Activated T-cell treated with anti-CD3 and anti-CD28 coated beads, Interleukin-2, amount 50 U/mL, for 1 hour (primary cell): ENCODE results near the gene RAD54L.
"Not testable (repeated sequence)": the region's sequence is repeated elsewhere in the genome, so short reads cannot be mapped to it uniquely, and the experiment has no call there.

Source experiments
- DNase-seq: peaks from one replicate; pipeline ENCODE4 v3.0.0-alpha.2; 2020

The RAD54L gene

DNA sequence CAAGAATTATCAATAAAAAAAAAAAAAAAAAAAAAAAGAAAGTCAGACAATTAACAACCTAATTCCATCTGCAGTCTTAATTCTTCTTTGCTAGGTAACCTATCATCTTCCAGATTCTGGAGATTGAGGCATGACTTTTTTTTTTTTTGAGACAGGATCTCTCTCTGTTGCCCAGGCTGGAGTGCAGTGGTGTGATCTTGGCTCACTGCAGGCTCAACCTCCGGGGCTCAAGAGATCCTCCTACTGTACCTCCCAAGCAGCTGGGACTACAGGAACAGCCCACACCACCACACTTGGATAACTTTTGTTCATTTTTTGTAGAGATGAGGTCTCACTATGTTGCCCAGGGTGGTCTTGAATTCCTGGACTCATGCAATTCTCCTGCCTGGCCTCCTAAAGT lies 4.6 kb upstream of the RAD54L start:
- no peak for DNase-seq

DNA sequence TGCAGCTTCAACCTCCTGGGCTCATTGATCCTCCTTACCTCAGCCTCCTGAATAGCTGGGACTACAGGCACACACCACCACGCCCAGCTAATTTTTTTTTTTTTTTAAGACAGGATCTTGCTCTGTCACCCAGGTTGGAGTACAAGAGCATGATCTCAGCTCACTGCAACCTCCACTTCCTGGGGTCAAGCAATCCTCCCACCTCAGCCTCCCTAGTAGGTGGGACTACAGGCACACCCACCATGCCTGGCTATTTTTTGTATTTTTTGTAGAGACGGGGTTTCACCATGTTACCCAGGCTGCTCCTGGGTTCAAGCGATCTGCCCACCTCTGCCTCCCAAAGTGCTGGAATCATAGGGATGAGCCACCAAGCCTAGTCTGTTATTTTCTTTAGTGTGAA lies 3.7 kb upstream of the RAD54L start:
- not testable (repeated sequence) for DNase-seq

DNA sequence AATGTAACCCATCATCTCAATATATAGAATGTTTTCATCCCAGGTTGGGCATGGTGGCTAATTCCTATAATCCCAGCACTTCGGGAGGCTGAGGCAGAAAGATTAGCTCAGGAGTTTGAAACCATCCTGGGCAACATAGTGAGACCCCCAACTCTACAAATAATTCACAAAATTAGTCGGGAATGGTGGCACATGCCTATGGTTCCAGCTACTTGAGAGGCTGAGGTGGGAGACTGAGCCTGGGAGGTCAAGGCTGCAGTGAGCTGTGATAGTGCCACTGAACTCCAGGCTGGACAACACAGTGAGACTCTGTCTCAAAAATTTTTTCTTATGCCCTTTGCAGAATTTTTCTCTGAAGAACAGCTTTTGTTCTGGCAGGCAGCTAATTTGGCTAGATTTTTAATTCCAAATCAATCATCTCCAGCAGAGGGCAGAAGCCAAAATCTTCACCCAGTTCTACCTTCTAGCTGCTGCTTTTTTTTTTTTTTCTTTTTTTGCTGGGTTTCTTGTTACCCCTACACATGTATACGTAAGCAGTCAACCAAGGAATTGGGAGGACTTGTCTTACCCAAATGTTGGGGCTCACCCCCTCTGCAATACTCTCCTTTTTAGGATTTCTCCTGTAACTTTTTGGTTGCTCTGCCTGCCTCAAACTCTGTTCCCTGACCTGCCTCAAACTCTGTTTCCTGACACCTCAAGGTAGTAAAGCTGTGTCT lies 2.7 kb upstream of the RAD54L start:
- DNase-seq = no peak

DNA sequence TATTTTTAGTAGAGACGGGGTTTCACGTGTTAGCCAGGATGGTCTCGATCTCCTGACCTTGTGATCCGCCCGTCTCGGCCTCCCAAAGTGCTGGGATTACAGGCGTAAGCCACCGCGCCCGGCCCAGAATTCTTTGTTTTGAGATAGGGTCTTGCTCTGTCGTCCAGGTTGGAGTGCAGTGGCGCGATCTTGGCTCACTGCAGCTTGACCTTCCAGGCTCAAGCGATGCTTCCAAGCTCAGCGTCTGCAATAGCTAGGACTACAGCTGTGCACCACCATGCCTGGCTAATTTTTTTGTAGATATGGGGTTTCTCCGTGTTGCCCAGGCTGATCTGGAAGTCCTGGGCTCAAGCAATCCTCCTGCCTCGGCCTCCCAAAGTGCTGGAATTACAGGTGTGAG lies 1.4 kb upstream of the RAD54L start:
- not testable (repeated sequence) for DNase-seq

DNA sequence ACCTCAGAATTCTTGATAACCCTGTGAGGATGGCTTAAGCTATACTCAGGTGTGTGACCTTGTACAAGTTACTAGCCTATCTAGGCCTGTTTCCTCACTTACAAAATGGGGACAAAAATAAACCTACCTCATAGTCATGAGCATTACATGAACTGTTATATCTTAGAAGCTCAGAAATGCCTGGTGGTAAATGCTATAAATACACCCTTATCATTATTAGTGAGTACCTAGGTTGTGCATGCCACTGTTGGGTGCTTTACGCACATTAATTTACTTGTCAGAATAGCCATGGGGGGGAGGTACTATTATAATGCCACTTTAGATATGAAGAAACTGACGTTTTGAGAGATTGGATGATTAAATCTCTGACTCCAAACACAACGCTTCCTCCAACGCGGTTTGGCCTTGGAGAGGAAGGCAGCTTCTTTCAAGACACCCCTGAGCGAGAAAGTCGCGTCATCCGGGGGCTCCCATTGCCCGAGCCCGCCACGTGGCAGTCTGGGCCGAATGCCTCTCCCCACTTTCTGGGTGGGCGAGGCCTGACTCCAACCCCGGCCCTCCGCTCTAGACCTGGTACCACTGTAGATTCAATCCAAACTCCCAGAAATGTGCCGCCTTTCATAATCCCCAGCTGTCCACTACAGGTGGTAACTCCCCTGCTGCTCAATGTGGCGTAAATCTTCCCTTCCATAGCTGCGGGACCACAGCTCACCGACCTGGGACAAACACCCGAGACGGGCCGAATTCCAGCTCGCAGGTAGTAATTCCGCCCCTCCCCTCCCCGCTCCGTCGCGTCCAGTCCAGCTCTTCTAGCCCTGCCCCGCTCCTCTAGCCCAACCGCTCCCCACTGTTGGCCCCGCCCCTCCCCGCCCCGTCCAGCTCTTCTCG lies 771 bp upstream of the RAD54L start:
- no peak for DNase-seq

DNA sequence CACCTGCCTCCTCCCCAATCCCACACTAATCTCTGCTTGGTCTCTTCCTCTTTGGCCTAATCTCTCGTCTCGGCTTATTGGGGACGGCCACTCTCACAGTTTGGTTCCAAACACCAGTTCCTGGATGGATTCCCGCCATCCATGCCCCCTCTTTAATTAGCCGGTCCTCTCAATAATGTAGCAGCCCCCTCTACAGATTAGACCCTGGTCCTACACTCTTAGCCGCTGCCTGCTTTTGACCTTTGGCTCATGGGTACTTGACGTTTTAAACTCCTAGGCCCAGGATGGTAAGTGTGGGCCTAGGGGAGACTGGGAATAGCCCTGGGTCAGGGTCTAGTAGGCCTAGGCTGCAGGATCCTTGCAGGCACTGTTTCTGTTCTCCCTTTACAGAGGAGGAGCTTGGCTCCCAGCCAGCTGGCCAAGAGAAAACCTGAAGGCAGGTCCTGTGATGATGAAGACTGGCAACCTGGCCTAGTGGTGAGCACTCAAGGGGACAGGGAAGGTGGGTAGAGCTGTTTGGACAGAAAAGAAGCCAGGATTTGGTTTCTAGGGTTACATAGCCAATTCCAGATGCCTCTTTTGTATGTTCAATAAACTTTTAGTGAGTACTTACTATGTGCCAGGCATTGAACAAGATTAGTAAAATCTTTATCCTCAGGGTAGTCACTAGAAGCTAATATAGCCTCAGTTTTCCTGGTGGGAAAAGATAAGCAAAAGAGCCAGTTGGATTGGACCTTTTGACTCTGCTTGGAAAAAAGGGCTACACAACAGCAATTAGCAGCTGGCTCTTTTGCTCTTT lies 758 bp downstream of the RAD54L start:
- peak; percentile 26 for DNase-seq

DNA sequence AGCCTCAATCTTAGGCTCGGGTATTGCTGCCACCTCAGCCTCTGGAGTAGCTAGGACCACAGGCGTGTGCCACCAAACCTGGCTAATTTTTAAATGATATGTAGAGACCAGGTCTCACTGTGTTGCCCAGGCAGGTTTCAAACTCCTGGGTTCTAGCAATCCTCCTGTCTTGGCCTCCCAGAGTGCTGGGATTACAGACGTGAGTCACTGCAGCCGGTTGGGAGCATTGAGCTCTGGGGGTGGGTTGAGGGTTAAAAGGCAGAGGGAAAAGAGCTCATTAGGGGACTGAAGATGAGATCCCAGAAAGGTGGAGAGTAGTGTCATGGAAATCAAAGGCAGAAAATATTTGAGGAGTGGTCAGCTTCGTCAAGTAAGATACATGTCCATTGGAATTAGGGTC lies 7.1 kb downstream of the RAD54L start:
- no peak for DNase-seq

DNA sequence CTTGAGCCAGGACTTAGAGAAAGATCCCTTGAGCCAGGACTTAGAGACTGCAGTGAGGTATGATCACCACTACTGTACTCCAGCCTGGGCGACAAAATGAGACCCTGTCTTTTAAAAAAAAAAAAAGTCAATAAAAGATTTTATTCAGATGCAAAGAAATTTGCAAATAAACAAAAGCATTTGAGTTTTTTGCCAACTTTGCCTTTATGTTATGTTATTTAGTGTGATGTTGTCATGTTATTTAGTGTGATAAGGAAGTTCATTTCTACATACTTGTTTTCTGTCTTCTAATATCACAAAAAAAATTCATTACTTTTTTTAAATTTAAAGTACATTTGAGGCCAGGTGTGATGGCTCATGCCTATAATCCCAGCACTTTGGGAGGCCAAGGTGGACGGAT lies 9.0 kb downstream of the RAD54L start:
- no peak for DNase-seq

DNA sequence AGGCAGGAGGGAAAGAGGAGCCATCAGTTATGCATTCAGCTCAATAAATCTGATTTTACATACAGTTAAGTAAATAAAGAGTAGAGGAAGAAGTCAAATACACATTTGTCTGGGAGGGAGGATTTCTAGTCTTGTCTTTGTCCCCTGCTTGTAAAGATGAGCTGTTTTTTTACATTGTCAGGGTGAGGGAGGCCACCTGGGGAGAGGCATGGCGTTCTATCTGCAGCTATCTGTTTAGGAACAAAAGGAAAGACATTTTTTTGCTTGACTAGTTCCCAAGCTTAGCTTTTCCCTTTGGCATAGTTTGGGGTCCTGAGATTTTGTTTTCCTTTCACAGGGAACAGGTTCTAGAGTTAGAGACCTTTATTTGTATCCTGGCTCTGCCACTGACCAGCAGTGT lies 14.9 kb downstream of the RAD54L start:
- DNase-seq = no peak

DNA sequence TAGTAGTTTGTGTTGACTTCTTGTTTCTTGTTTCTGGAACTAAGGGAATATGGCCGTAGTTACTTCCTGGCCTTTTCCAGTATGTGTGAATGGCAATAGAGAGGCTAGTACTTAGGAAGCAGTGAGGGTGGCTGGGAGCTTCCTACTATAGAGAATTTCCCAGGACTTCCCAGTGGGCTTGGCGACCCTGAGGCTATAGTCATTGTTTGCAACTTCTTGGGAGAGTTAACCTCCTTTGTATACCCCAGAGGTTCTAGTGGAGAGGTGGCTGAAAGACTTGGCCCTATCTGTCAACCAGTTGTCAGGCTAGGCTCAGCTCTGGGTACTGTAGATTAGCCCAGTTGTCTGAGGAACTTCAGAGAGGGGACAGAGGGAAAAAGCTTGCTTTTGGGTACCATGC lies 15.6 kb downstream of the RAD54L start:
- no peak for DNase-seq

DNA sequence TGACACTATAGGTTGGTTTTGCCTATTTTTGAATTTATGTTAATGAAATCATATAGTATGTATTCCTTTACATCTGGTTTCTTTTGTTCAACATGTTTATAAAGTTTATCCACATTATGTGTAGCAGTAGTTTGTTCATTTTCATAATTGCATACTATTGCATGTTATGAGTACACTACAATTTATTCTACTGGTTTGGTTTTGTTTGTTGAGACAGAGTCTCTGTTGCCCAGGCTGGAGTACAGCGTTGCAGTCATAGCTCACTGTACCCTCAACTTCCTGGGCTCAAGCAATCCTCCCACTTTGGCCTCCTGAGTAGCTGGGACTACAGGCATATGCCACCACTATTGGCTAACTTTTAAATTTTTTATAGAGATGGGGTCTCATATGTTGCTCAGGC lies 21.0 kb downstream of the RAD54L start:
- DNase-seq = no peak

DNA sequence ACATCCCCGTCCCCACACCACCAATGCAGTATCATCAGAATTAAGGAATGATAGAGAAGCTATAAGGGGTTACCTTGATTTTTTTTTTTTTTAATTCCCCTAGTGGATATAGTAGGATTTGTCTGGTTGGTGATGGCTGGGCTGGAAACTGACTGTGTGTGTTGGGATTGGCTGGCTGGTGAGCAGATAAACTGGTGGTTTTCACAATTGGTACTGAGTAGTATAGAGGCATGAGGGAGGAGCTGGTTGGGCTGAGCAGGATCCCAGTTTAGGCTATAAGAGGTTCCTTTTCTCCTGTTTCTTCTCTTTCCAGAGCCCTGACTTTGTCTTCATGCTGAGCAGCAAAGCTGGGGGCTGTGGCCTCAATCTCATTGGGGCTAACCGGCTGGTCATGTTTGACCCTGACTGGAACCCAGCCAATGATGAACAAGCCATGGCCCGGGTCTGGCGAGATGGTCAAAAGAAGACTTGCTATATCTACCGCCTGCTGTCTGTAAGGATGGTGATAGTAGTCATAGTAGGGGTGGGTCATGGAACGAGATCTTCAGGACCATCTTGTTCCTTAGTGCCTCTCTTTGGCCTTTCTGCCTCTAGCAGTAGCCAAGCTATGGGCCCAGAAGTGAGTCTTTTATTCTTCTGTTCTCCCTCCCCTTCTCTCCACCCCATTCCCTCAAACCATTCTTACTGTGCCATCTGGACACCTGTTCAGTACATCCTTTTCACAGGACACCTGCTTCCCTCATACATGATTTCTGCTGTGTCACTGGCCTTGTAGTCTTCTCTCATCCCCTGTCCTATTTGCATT lies 26.9 kb downstream of the RAD54L start:
- DNase-seq = no peak

DNA sequence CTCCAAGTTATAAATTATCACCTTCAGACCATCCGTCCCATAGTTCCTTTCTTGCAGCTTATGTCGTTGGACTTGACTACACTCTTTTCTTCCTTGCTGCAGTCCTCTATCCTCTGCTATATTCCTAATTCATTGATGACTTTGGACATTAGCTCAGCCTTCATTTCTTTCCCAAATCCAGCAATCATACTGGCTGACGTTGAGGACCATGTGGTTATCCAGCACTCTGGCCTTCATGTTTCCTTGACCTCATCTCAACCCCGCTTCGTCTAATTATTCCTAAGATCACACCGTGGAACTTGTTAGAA lies 27.4 kb downstream of the RAD54L start:
- DNase-seq = no peak

DNA sequence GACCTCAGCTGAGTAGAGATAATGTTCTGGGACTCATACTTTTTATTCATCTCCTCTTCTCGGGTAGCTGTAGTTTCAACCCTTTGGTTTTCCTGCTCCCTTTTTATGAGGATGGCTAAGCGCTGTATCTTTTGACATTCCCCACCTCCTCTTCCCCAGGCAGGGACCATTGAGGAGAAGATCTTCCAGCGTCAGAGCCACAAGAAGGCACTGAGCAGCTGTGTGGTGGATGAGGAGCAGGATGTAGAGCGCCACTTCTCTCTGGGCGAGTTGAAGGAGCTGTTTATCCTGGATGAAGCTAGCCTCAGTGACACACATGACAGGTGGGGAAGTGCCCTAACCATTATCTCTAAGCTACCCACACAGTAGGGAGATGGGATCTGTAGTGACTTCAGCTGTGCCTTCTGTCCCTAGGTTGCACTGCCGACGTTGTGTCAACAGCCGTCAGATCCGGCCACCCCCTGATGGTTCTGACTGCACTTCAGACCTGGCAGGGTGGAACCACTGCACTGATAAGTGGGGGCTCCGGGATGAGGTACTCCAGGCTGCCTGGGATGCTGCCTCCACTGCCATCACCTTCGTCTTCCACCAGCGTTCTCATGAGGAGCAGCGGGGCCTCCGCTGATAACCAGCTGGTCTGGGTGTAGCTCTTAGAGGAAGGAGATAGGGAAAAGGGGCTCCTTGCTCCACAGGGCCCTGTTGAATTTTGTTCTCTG lies 30.3 kb downstream of the RAD54L start:
- no peak for DNase-seq

DNA sequence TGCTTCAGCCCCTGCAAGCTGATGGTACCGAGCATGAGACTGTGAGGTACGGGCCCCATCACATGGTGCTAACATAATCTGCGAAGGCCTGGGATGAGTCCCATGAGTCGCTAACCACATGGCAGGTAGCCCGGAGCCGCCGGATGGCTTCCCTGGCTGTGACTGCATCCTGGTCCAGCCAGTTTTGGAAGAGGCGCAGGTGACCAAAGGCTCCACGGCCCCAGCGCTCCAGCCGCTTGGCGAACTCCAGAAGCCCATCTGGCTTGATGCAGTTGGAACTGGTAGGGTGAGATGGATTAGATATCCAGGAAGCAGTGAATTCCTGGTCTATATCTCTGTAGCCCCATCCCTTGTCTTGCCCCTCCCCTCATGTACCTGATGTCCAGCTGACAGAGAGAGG lies 31.2 kb downstream of the RAD54L start:
- no peak for DNase-seq

DNA sequence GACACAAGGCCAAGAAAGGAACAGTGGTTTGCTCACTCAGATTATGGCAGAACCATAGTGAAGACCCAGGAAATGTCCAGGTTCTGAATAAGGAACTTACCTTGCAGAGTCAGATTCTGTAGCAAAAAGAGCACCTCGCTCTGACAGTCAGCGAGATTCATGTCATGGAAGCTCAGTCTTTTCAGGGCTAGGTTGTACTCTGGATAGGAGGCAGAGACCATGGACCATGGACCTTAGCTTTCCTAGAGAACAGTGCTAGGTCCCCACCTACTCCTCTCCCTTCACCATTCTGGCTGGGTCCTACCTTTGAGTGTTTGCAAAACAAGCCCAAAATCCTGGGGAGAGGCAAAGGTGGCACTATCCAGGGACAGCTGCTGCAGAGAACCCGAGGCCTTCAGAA lies 32.5 kb downstream of the RAD54L start:
- DNase-seq = no peak

DNA sequence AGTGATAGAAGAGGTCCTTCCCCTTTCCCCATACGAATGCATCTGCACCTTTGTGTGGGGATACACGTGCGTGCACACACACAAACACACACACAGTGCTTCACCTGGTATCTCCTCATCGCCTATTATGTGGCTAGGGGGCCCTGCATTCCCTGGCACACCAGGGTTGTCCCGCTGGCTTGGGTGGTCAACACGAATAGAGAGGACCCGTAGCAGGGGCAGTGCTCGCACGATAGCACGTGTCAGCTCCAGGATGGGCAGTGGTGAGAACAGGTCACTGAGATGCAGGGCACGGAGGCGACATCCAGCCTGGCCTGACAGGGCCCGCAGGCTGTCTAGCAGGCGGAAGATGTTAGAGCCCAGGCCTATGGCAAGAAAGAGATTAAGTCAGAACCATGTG lies 33.5 kb downstream of the RAD54L start:
- DNase-seq = no peak

DNA sequence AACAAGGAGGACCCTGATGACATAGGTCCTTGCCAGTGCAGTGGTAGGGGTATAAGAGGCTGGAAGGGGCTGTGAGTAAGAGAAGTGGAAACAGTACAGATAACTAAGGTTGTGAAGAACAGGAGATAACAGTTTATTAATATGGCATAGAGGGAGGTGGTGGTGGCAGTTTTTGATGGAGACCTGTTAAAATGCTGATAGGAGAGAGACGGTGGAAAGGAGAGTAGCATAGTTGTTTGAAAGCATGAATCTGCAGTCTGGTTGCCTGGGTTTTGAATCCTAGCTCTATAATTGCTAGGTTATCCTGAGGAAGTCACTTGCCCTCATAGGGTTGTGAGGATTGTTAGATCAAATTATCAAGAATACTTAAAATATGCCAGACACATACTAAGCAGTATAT lies 36.5 kb downstream of the RAD54L start:
- no peak for DNase-seq

DNA sequence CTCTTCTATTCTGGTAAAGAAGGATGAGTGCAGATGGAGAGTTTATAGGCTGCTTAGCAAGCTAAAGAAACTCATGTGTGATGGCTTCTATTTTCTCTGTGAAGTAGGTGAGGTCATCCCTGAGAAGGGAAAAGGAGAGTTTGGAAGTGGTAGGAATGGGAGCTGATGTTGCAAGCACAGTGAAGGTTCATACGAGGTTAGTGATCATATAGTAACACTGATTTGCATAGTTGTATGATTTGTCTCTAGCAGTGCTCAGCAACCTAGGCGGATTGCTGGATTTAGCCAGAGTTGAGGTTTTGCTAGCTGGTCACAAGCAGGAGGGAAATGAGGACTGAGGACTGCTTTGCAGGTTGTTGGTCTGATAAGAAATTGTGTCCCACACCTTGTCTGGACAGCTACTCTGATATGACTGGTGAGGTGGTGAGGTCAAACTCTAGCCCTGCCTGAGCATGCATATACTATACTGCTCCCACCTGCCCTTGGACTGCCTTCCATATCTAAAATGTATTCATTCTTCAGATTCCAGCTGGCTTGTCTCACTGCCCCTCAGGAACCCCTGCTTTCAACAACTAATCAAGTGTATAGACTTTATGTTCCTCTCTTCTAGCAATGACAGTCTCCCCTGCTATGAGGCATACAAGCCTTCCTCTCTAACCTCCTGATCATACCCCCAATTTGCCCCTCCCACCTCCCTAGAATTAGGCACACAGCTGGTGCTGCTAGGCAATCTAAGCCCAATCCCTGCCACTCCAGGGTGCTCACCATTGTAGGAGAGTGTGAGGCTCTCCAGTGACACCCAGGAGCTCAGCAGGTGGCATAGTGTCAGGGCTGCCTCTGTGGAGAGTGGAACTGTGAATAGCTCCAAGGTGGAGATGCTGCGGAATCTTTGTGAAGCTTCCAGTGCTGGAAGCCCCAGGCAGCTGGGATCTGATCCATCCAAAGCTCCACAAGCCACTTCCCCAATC lies 37.3 kb downstream of the RAD54L start:
- DNase-seq = no peak

DNA sequence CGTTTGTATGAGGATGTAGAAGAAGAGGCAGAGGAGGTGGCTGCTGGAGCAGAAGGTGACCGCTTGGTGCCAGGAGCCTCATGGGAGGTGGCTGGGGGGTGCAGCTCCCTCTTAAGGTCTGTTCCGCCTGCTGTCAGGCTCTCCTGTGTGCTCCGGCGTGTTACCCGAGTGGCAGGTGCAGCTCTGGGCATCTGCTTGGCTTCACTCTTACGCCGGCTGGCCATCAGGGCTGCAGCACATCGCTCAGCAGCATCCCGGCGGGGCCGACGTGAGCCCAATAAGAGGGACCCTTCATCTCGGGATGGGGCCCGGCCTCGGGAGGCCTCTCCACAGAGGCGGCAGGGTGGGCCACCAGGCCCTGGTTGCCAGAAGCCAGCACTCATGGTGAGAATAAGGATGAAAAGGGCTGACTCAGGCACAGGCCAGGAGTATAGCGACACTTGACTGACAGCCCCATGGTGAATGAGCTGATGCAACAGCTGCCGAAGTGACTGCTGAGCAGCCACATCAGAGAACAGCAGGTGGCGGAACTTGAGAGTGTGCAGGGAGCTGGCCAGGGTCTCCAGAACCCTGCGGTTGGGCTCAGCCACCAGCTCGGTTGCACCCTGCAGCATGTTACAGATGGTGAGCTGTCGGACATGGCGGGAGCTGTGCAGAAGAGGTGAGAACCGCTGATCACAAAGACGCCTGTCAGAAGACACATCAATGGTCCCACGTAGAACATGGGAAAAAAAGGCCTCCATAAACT lies 38.3 kb downstream of the RAD54L start:
- peak; percentile 31 for DNase-seq
